IPS-11a (cell line): ENCODE data around the gene ZNF100.
"Not testable (repeated sequence)": the region's sequence is repeated elsewhere in the genome, so short reads cannot be mapped to it uniquely, and the experiment has no call there.

Experiments used
- H3K4me3 ChIP-seq: one replicate; pipeline ENCODE4 v1.5.1; 2013; ENCODE audit warnings: low read depth, low read length, control low read depth

The ZNF100 gene

GRCh38 chr19:21767065-21767800 lies at the start of gene ZNF100:
TSS of gene ZNF100 (minus strand) at chr19:21767579. CDS start at chr19:21767429, 150 bp downstream.
- peak within 1 kb of the TSS; percentile 74 for H3K4me3 ChIP-seq

GRCh38 chr19:21812448-21812847 lies 45.1 kb upstream of the ZNF100 start:
- no peak overlapping the region for H3K4me3 ChIP-seq

- not testable (repeated sequence) for H3K4me3 ChIP-seq
Observed at GRCh38 chr19:21808400-21809000, 41.1 kb upstream of the ZNF100 start.

GRCh38 chr19:21789466-21790085 lies 22.2 kb upstream of the ZNF100 start:
- no peak overlapping the region for H3K4me3 ChIP-seq

GRCh38 chr19:21786936-21787335 lies 19.6 kb upstream of the ZNF100 start:
- H3K4me3 ChIP-seq = no peak overlapping the region

- H3K4me3 ChIP-seq = not testable (repeated sequence)
Observed at GRCh38 chr19:21775792-21776191, 8.4 kb upstream of the ZNF100 start.

- H3K4me3 ChIP-seq = peak overlapping the region; percentile 74
Observed at GRCh38 chr19:21766705-21767064, 694 bp downstream of the ZNF100 start.

GRCh38 chr19:21765151-21765550 lies 2.2 kb downstream of the ZNF100 start:
- no peak overlapping the region for H3K4me3 ChIP-seq

GRCh38 chr19:21761547-21761946 lies 5.8 kb downstream of the ZNF100 start:
- H3K4me3 ChIP-seq = not testable (repeated sequence)

- no peak overlapping the region for H3K4me3 ChIP-seq
Observed at GRCh38 chr19:21758296-21758695, 9.1 kb downstream of the ZNF100 start.

GRCh38 chr19:21755555-21755954 lies 11.8 kb downstream of the ZNF100 start:
- H3K4me3 ChIP-seq = not testable (repeated sequence)

- no peak overlapping the region for H3K4me3 ChIP-seq
Observed at GRCh38 chr19:21751384-21751783, 16.0 kb downstream of the ZNF100 start.

GRCh38 chr19:21750586-21751128 lies 16.7 kb downstream of the ZNF100 start:
- H3K4me3 ChIP-seq = no peak overlapping the region

- no peak overlapping the region for H3K4me3 ChIP-seq
Observed at GRCh38 chr19:21749090-21749489, 18.3 kb downstream of the ZNF100 start.

- H3K4me3 ChIP-seq = no peak overlapping the region
Observed at GRCh38 chr19:21748088-21748487, 19.3 kb downstream of the ZNF100 start.

GRCh38 chr19:21740559-21740958 lies 26.8 kb downstream of the ZNF100 start:
- H3K4me3 ChIP-seq = no peak overlapping the region

GRCh38 chr19:21726942-21727747 lies 40.2 kb downstream of the ZNF100 start:
- not testable (repeated sequence) for H3K4me3 ChIP-seq

- no peak overlapping the region for H3K4me3 ChIP-seq
Observed at GRCh38 chr19:21713761-21714160, 53.6 kb downstream of the ZNF100 start.

GRCh38 chr19:21709464-21709863 lies 57.9 kb downstream of the ZNF100 start:
- H3K4me3 ChIP-seq = no peak overlapping the region

- H3K4me3 ChIP-seq = not testable (repeated sequence)
Observed at GRCh38 chr19:21707878-21708277, 59.5 kb downstream of the ZNF100 start.

GRCh38 chr19:21707065-21707464 lies 60.3 kb downstream of the ZNF100 start:
- H3K4me3 ChIP-seq = no peak overlapping the region
